Peyer's patch (tissue), 4 donors: ENCODE measurements around the gene SMIM27.

Experiments
- POLR2A ChIP-seq, 2 donors: fragments of 450-650 bp; IDR thresholded peaks; one replicate each; pipeline ENCODE4 v1.5.1; 2017; ENCODE audit warnings: antibody characterized with exemption in 2 of 2, mild to moderate bottlenecking in 2 of 2, moderate library complexity in 2 of 2
- TF ChIP-seq, protein P1 (sequence below), 6 experiments: fragments of 450-650 bp in 4 of 6; fragments of 200-600 bp in 2 of 6; sonication (generic) in 1 of 6; IDR thresholded peaks; one replicate each; pipeline ENCODE4 v1.5.1; 2017 to 2019; ENCODE audit warnings: antibody characterized with exemption in 6 of 6, mild to moderate bottlenecking in 3 of 6, moderate library complexity in 1 of 6

DNA sequence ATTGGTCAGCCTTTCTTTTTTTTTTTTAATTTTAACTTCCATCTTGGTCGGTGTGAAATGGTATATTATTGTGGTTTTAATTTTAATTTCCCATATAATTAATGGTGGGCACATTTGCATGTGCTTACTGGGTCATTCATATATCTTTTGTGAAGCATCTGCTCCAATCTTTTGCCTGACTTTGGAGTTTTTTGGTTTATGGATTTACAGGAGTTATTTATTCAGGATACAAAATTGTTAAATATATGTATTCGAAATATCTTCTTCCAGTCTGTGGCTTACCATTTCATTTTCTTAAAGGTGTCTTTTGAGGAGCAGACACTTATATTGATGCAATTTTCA lies 25.4 kb upstream of the SMIM27 start:
- no peak for TF ChIP-seq POLR2A (IDR thresholded peaks at IDR 0.05)
- TF ChIP-seq, protein P1, sequence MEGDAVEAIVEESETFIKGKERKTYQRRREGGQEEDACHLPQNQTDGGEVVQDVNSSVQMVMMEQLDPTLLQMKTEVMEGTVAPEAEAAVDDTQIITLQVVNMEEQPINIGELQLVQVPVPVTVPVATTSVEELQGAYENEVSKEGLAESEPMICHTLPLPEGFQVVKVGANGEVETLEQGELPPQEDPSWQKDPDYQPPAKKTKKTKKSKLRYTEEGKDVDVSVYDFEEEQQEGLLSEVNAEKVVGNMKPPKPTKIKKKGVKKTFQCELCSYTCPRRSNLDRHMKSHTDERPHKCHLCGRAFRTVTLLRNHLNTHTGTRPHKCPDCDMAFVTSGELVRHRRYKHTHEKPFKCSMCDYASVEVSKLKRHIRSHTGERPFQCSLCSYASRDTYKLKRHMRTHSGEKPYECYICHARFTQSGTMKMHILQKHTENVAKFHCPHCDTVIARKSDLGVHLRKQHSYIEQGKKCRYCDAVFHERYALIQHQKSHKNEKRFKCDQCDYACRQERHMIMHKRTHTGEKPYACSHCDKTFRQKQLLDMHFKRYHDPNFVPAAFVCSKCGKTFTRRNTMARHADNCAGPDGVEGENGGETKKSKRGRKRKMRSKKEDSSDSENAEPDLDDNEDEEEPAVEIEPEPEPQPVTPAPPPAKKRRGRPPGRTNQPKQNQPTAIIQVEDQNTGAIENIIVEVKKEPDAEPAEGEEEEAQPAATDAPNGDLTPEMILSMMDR (IDR thresholded peaks at IDR 0.05), result no peak
